Measurements from ENCODE around the gene LOXHD1.

DNA sequence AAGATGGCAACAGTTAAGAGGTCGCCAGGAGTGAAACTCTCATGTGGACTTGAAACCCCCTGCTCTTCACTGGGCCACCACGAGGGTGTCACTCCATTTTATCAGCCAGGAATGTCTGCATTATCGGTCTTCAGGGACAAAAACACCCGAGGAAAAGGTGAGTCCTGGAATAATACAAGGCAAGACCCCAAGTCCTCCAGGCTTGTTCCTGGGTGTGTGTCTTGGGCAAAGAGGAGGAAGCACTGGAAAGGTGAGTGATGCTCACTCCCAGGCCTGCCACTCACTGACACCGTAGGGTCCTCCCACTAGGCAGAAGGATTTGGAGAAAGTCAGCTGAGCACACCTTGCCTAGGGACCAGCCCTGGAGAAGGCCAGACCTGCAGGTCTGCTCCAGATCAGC lies 86.9 kb downstream of the LOXHD1 start:
- TF ChIP-seq, protein P1, sequence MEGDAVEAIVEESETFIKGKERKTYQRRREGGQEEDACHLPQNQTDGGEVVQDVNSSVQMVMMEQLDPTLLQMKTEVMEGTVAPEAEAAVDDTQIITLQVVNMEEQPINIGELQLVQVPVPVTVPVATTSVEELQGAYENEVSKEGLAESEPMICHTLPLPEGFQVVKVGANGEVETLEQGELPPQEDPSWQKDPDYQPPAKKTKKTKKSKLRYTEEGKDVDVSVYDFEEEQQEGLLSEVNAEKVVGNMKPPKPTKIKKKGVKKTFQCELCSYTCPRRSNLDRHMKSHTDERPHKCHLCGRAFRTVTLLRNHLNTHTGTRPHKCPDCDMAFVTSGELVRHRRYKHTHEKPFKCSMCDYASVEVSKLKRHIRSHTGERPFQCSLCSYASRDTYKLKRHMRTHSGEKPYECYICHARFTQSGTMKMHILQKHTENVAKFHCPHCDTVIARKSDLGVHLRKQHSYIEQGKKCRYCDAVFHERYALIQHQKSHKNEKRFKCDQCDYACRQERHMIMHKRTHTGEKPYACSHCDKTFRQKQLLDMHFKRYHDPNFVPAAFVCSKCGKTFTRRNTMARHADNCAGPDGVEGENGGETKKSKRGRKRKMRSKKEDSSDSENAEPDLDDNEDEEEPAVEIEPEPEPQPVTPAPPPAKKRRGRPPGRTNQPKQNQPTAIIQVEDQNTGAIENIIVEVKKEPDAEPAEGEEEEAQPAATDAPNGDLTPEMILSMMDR (IDR thresholded peaks at IDR 0.05): no peak
- no peak for TF ChIP-seq POLR2AphosphoS5 (IDR thresholded peaks at IDR 0.05)
- no peak for TF ChIP-seq POLR2A (IDR thresholded peaks at IDR 0.05)
- TF ChIP-seq EP300 (IDR thresholded peaks at IDR 0.05; ENCODE audit: low read depth): no peak
